Measurements from ENCODE around the gene CFI. TPM values are rescaled to one million over a fixed set of nuclear protein-coding genes. Genes with fewer than 3 reads are reported as not detected.

CFI gene
- total and polyA plus RNA-seq, 9 of the 15 experiments (the other 6 are each of a cell fraction or from before 2014, with no cell fraction given) = 0.30 to 8.4 (median 0.95) TPM

GRCh38 chr4:109735566-109736365 is 66.0 kb downstream of the CFI start (continued):
- TF ChIP-seq PURB (CRISPR knock-in tag; IDR thresholded peaks at IDR 0.05; ENCODE audit: low read depth) = no peak
- no peak for TF ChIP-seq RBM34 (IDR thresholded peaks at IDR 0.05; ENCODE audit: borderline replicate concordance, insufficient read depth, low read length)
- no peak for TF ChIP-seq ZBTB1 (CRISPR knock-in tag; IDR thresholded peaks at IDR 0.05; ENCODE audit: borderline replicate concordance, low read depth)
- no peak for TF ChIP-seq PCBP2 (IDR thresholded peaks at IDR 0.05; ENCODE audit: low read depth, low read length, poor library complexity, severe bottlenecking)
- TF ChIP-seq SOX6 (IDR thresholded peaks at IDR 0.05) = peak; percentile 49; the same call in 1 of the 2 replicates
- TF ChIP-seq ZNF316 (IDR thresholded peaks at IDR 0.05) = peak; percentile 45; the same call in 1 of the 2 replicates
- TF ChIP-seq SREBF2 (CRISPR knock-in tag; IDR thresholded peaks at IDR 0.05) = no peak
- no peak for TF ChIP-seq ID3 (CRISPR knock-in tag; IDR thresholded peaks at IDR 0.05)
- TF ChIP-seq ID3 (tag; IDR thresholded peaks at IDR 0.05) = peak; percentile 83
- TF ChIP-seq MYC (IDR thresholded peaks at IDR 0.05; ENCODE audit: low read depth, low read length) = no peak
- TF ChIP-seq MYC (CRISPR knock-in tag; IDR thresholded peaks at IDR 0.05; ENCODE audit: borderline replicate concordance, low read depth) = no peak
- no peak for TF ChIP-seq GTF2B (IDR thresholded peaks at IDR 0.05; ENCODE audit: extremely low read depth, insufficient read length)
- no peak for TF ChIP-seq STAT5B (CRISPR knock-in tag; IDR thresholded peaks at IDR 0.05)
- TF ChIP-seq SMAD4 (CRISPR knock-in tag; conservative IDR thresholded peaks at IDR 0.05) = no peak
- TF ChIP-seq CUX1 (CRISPR knock-in tag; IDR thresholded peaks at IDR 0.05) = no peak
- TF ChIP-seq ZNF609 (CRISPR knock-in tag; IDR thresholded peaks at IDR 0.05; ENCODE audit: borderline replicate concordance) = no peak

All from K562 (cell line).